Esophagus muscularis mucosa (tissue), 3 donors: ENCODE results near the gene GCFC2.

Experiments
- EP300 ChIP-seq: sonication (generic); formaldehyde crosslinking; IDR thresholded peaks from one replicate; pipeline ENCODE4 v1.6.1; 2017; ENCODE audit warnings: antibody characterized with exemption
- POLR2AphosphoS5 ChIP-seq, 2 donors: sonication (generic); formaldehyde crosslinking; IDR thresholded peaks; one replicate each; pipeline ENCODE4 v1.6.1; 2017; ENCODE audit warnings: antibody characterized with exemption in 2 of 2

GRCh38 chr2:75643980-75644379 is 66.7 kb downstream of the GCFC2 start:
- TF ChIP-seq EP300 (no peak), POLR2AphosphoS5 (IDR thresholded peaks at IDR 0.05) (no peak)
